ENCODE data around the gene THRSP. TPM values are rescaled to one million over a fixed set of nuclear protein-coding genes. Genes with fewer than 3 reads are reported as not detected.

THRSP gene
- total and polyA plus RNA-seq, 2 donors (not counting 1 experiment from before 2014, with no cell fraction given) = not detected

GRCh38 chr11:78030429-78031325 is 33.0 kb upstream of the THRSP start:
- Mint-ChIP-seq H3K27ac (no peak overlapping the region), H3K4me3 (no peak overlapping the region), H3K4me1 (no peaks in the 10 kb centered on the region), H3K27me3 (no peaks in the 10 kb centered on the region), H3K9me3 (ENCODE audit: insufficient read depth) (peaks cover 5% of the 10 kb centered on the region)
- Histone ChIP-seq H3K27me3 (replicated peaks in 1 of 4; ENCODE audit: control extremely low read depth in 1 of 4, control insufficient read depth in 3 of 4, insufficient read depth in 4 of 4, low read length in 3 of 4) (no peaks in the 10 kb centered on the region), H2AFZ (ENCODE audit: insufficient read depth, low read depth, low read length, poor library complexity, severe bottlenecking) (no peak overlapping the region), H3K9me3 (ENCODE audit: control extremely low read depth in 1 of 3, control insufficient read depth in 2 of 3, insufficient read depth in 1 of 3, low read length in 2 of 3) (no peaks in the 10 kb centered on the region), H3K27ac (ENCODE audit: low read length in 2 of 2) (no peak overlapping the region), H3K4me1 (ENCODE audit: control insufficient read depth in 2 of 2, insufficient read depth in 2 of 2, low read length in 2 of 2) (no peaks in the 10 kb centered on the region), H3K4me3 (ENCODE audit: control extremely low read depth in 1 of 5, extremely low read depth in 1 of 5, insufficient read depth in 1 of 5, low read depth in 2 of 5, low read length in 4 of 5) (no peak overlapping the region), H3K36me3 (replicated peaks in 1 of 2; ENCODE audit: control extremely low read depth in 1 of 2, control insufficient read depth in 1 of 2, extremely low read depth in 1 of 2, insufficient read depth in 2 of 2, low read length in 1 of 2) (no peaks in the 10 kb centered on the region), H3K4me2 (replicated peaks; ENCODE audit: low read depth, low read length, poor library complexity, severe bottlenecking) (no peak overlapping the region), H4K20me1 (ENCODE audit: control insufficient read depth, insufficient read depth, low read length, poor library complexity, severe bottlenecking) (no peaks in the 10 kb centered on the region), H3K9ac (ENCODE audit: low read length) (no peak overlapping the region), H3K79me2 (ENCODE audit: control insufficient read depth, insufficient read depth, low read length) (no peaks in the 10 kb centered on the region)
- ChIA-PET POLR2A (no interaction called here), CTCF (interaction anchor here (0.9 kb wide), 1 partner anchor 15 kb away, joined by 3 read pairs; no protein-coding TSS in a partner anchor)
- DNase-seq (no peak), ATAC-seq (ENCODE audit: low read depth) (no peak)
- TF ChIP-seq EZH2 (IDR thresholded peaks at IDR 0.05; ENCODE audit: borderline replicate concordance, insufficient read depth, low read depth, low read length, poor library complexity, severe bottlenecking) (no peak), CTCF (IDR thresholded peaks at IDR 0.05) (no peak)
- intact Hi-C loops (cut with micrococcal nuclease) = no loop called here
- WGBS (ENCODE audit: insufficient coverage) = 57% methylated on average over 5 of the region's 7 CpGs

GRCh38 chr11:78031629-78032028 is 32.0 kb upstream of the THRSP start:
- DNase-seq (no peak), ATAC-seq (ENCODE audit: low read depth) (no peak)
- Histone ChIP-seq H3K27me3 (replicated peaks in 1 of 4; ENCODE audit: control extremely low read depth in 1 of 4, control insufficient read depth in 3 of 4, insufficient read depth in 4 of 4, low read length in 3 of 4) (no peaks in the 10 kb centered on the region), H3K4me3 (ENCODE audit: control extremely low read depth in 1 of 5, extremely low read depth in 1 of 5, insufficient read depth in 1 of 5, low read depth in 2 of 5, low read length in 4 of 5) (no peak overlapping the region), H2AFZ (ENCODE audit: insufficient read depth, low read depth, low read length, poor library complexity, severe bottlenecking) (no peak overlapping the region), H3K27ac (ENCODE audit: low read length in 2 of 2) (no peak overlapping the region), H3K79me2 (ENCODE audit: control insufficient read depth, insufficient read depth, low read length) (no peaks in the 10 kb centered on the region), H3K4me2 (replicated peaks; ENCODE audit: low read depth, low read length, poor library complexity, severe bottlenecking) (no peak overlapping the region), H3K36me3 (replicated peaks in 1 of 2; ENCODE audit: control extremely low read depth in 1 of 2, control insufficient read depth in 1 of 2, extremely low read depth in 1 of 2, insufficient read depth in 2 of 2, low read length in 1 of 2) (no peaks in the 10 kb centered on the region), H4K20me1 (ENCODE audit: control insufficient read depth, insufficient read depth, low read length, poor library complexity, severe bottlenecking) (no peaks in the 10 kb centered on the region), H3K9ac (ENCODE audit: low read length) (no peak overlapping the region), H3K9me3 (ENCODE audit: control extremely low read depth in 1 of 3, control insufficient read depth in 2 of 3, insufficient read depth in 1 of 3, low read length in 2 of 3) (no peaks in the 10 kb centered on the region), H3K4me1 (ENCODE audit: control insufficient read depth in 2 of 2, insufficient read depth in 2 of 2, low read length in 2 of 2) (no peaks in the 10 kb centered on the region)
- Mint-ChIP-seq H3K4me1 (no peaks in the 10 kb centered on the region), H3K9me3 (ENCODE audit: insufficient read depth) (peaks cover 5% of the 10 kb centered on the region), H3K27me3 (no peaks in the 10 kb centered on the region), H3K27ac (no peak overlapping the region), H3K4me3 (no peak overlapping the region)
- no peak for TF ChIP-seq CTCF (IDR thresholded peaks at IDR 0.05)
- TF ChIP-seq EZH2 (IDR thresholded peaks at IDR 0.05; ENCODE audit: borderline replicate concordance, insufficient read depth, low read depth, low read length, poor library complexity, severe bottlenecking) = no peak
- WGBS (ENCODE audit: insufficient coverage) = 67% methylated on average over 3 of the region's 3 CpGs
- intact Hi-C loops (cut with micrococcal nuclease) = no loop called here
- ChIA-PET CTCF (interaction anchor here (0.9 kb wide), 1 partner anchor 14 kb away, joined by 3 read pairs; no protein-coding TSS in a partner anchor), POLR2A (no interaction called here)
